ENCODE measurements around the gene ADAMTS17.

GRCh38 chr15:100124361-100124760 lies 217.4 kb downstream of the ADAMTS17 start:
- no peak for TF ChIP-seq ZNF274 (IDR thresholded peaks at IDR 0.05; ENCODE audit: low read depth, low read length)
- TF ChIP-seq YY1 (IDR thresholded peaks at IDR 0.05; ENCODE audit: insufficient read depth, insufficient read length) = no peak
